ELF-1 (cell line): ENCODE data around the gene OR4K17.
"Not testable (repeated sequence)": the region's sequence is repeated elsewhere in the genome, so short reads cannot be mapped to it uniquely, and the experiment has no call there.

Experiments used
- DNase-seq: peaks from one replicate; pipeline ENCODE4 v3.0.0-alpha.2; 2016; ENCODE audit warnings: low read depth, low spot score

Gene OR4K17, protein sequence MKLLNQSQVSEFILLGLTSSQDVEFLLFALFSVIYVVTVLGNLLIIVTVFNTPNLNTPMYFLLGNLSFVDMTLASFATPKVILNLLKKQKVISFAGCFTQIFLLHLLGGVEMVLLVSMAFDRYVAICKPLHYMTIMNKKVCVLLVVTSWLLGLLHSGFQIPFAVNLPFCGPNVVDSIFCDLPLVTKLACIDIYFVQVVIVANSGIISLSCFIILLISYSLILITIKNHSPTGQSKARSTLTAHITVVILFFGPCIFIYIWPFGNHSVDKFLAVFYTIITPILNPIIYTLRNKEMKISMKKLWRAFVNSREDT

DNA sequence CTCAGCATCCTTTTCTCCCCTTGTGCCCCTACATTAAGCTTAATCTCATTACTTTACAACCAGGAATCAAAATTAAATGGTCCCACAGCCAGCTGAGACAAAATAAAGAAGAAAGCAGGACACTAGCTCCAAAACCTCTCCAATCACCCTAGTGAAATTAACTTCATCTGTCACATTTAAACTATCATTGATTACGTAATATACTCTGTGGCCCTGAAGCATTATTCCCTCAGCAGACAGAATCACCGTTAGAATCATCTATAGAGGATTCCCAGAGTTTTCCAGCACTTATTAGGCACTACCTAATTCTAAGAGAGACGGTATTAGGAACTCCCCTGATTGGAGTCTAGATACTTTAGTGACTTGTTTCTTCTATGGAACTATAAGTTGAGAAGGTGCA, at the start of gene OR4K17:
Gene OR4K17 (plus strand): TSS at position 302 of the 400 bp plus-strand sequence. CDS start 6,761 bp downstream, outside the sequence.
- DNase-seq = no peak

DNA sequence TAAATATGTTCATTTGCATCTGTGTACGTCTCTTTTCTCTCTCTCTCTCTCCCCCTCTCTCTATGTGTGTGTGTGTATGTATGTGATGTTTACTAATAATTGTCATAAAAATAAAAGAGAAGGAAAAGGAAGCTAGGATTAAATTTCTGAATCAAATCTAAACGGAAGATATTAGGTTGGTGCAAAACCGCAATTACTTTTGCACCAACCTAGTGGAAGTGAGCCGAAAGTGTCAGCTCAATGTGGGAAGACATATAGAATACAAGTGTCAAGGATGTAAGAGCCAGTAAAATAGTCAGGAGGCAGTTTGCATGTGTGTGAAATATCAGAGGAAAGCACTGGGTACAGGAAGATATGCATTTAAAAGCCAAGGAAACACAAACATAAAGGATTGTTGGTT, 18.5 kb upstream of the OR4K17 start:
- DNase-seq = no peak

DNA sequence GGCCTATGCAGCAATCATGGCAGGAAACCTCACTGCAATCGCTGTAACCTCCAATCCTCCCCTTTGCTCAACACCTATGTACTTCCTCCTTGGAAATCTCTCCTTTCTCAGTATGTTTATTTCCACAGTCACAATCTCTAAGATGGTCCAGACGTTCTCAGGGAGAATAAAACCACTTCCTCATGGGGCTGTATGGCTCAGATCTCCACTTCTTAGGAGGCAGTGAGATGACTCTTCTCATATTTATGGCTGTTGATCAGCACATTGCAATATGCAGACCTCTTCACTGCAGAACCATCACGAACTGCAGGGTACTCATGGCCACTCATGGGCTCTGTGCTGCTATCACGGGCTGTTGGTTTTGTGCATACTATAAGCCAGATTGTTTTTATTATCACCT, 17.1 kb upstream of the OR4K17 start:
- DNase-seq = no peak

DNA sequence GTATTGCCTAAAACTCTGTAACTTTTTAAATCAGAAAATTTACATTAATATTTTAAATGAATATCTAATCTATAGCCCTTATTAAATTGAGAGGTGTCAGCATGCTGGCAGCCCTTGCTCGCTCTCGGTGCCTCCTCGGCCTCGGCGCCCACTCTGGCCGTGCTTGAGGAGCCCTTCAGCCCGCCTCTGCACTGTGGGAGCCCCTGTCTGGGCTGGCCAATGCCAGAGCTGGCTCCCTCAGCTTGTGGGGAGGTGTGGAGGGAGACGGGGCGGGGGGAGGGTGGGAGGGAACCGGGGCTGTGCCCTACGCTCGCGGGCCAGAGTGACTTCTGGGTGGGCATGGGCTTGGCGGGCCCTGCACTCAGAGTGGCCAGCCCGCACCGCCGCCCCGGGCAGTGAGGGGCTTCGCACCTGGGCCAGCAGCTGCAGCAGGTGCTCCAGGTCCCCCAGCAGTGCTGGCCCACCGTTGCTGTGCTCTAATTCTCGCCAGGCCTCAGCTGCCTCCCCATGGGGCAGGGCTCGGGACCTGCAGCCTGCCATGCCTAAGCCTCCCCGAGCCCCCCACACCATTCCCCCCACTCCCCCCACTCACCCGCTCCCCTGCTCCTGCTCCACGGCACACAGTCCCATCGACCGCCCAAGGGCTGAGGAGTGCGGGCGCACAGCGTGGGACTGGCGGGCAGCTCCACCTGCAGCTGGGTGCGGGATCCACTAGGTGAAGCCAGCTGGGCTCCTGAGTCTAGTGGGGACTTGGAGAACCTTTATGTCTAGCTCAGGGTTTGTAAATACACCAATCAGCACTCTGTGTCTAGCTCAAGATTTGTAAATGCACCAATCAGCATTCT, 11.4 kb upstream of the OR4K17 start:
- DNase-seq = not testable (repeated sequence)

DNA sequence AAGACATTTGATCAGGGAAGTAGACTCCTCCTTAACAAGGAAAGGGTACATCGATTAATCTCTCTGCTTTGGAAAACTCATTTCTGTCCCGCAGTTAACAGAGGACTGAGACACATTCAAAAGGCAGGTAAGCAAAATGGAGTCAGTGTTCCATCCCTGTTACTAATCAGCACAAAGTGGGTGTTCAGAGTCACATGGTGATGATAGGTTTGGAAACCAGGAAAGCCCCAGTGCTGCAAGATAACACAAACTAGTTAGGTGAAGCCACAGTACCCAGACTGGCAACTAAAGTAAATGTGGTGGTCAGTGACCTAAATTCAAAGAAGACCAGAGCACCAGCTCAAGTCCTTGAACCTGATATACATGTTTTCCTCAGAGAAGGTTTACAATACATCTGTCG, 1.8 kb downstream of the OR4K17 start:
- no peak for DNase-seq

DNA sequence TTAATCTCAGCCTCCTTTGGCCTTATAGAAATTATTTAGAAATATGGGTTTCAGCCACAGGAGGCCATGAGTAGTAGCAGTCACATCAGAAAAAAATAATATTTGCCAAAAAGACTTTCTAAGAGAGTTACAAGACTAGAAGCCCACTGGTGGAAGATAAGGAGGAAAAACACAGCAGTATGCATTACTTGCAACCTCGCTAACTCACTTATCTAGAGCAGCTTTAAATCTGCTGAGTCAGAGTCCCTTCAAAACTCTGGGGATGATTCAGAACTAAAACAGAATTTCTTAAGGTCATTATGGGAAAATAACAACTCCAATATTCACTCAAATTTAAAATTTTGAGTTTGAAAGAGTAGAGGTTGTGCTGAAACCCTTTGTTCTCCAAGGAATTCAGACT, 6.2 kb downstream of the OR4K17 start:
- DNase-seq = no peak

DNA sequence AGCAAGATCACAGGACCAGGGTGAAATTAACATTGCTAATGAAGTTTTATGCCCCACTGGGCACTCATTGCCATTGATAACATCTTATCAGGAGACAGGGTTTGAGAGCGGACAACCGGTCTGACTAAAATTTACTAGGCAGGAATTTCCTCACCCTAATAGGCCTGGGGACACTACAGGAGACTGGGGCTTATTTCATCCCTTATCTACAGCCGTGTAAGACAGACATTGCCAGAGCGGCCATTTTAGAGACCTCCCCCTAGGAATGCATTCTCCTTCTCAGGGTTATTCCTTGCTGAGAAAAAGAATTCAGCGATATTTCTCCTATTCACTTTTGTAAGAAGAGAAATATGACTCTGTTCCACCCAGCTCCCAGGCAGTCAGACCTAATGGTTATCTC, 8.3 kb downstream of the OR4K17 start:
- DNase-seq = no peak

DNA sequence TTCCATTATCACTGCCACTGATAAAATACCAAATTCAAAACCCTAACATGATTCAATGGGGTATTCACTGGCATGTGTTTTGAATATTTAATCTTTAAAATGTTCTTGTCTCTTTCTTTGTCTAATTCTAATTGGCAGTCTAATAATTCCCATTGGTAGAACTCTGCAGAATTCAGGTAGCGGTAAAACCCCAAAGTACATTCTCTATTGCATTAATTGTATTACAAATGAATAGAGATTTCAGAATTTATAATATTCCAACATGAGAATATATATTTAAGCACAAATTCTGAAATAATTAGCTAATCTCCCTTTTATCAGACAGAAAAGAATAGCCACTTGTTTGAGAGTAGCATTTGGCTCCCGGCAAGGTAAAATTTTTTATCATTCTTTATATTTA, 28.0 kb downstream of the OR4K17 start, which contains the start of gene OR4N5:
Gene OR4N5 (plus strand): TSS at position 301 of the 400 bp plus-strand sequence. CDS start 4,916 bp downstream, outside the sequence.
- DNase-seq = no peak

DNA sequence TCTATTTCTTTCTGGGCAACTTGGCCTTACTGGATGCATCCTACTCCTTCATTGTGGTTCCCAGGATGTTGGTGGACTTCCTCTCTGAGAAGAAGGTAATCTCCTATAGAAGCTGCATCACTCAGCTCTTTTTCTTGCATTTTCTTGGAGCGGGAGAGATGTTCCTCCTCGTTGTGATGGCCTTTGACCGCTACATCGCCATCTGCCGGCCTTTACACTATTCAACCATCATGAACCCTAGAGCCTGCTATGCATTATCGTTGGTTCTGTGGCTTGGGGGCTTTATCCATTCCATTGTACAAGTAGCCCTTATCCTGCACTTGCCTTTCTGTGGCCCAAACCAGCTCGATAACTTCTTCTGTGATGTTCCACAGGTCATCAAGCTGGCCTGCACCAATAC, 33.4 kb downstream of the OR4K17 start:
- DNase-seq = peak; percentile 2

DNA sequence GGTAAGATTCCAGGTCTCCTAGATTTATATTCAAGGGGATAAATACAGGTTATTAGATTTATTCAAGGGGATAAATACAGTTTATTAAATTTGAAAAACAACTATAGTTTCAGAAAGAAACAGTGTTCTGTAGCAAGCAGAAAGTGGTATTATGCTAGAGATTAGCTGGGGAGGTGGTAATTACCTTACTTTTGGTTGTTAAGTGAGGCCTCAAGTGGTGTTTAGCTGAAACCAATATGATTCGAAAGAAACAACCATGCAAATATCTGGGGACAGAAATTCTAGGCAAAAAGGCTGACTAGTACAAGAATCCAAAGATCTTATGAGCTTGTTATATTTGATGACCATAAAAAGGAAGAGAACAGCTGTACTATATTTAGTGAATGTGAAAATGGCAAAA, 34.3 kb downstream of the OR4K17 start:
- no peak for DNase-seq

DNA sequence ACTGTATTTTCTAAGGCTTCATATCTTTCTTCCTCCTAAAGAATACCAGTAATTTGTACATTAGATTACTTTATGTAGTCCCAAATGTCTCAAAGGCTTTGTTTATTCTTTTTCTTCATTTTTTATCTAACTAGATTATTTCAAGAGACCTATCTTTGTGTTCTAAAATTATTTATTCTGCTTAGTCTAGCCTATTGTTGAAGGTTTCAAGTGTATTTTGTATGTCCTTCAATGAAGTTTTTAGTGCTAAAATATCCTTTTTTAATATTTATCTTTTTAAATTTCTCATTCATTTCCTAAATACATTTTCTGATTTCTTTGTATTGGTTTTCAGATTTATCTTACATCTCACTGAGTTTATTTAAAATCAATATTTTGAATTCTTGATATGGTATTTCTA, 53.9 kb downstream of the OR4K17 start:
- DNase-seq = no peak

DNA sequence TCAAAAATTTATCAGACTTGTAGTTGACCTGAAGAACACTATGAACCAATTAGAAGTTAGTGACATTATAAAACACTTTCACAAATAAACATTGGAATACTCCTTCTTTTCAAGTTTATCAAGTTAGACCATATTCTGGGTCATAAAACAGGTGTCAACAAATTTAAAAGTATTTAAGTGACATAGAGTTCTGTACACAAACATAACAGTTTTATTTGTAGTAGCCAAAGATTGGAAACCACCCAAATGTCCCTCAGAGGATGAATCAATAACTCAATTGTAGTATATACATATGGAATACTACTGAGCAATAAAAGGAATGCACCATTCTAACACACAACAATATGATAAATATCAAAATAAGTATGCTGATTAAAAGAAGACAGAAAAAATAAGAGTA, 56.6 kb downstream of the OR4K17 start:
- DNase-seq = no peak

DNA sequence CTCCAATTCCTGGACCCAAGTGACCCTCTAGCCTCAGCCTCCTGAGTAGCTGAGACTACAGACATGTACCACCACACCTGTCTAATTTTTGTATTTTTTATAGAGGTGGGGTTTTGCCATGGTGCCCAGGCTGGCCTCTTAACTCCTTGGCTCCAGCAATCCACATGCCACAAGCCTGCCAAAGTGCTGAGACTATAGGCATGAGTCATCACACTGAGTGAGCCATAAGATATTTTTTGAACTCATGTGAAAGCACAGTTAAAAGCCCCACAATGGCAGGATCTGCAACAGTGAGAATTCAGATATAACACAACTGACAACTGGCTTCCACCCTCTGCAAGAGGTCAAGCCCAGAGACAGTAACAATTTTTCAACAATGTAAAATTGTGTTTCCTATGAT, 59.3 kb downstream of the OR4K17 start:
- DNase-seq = not testable (repeated sequence)
